ENCODE data around the gene RHOBTB1.

RHOBTB1 gene

GRCh38 chr10:60828489-60828852 is 115.5 kb downstream of the RHOBTB1 start:
- intact Hi-C loops (cut with DNase I), result no loop called here
- DNase-seq, result no peak

GRCh38 chr10:60827791-60828488 is 116.0 kb downstream of the RHOBTB1 start:
- no peak for DNase-seq
- intact Hi-C loops (cut with DNase I), result no loop called here

GRCh38 chr10:60825520-60825919 is 118.5 kb downstream of the RHOBTB1 start:
- no peak for DNase-seq
- intact Hi-C loops (cut with DNase I), result no loop called here

- intact Hi-C loops (cut with DNase I), result no loop called here
Observed at GRCh38 chr10:60823324-60823723, 120.7 kb downstream of the RHOBTB1 start.

GRCh38 chr10:60822809-60823208 is 121.2 kb downstream of the RHOBTB1 start:
- DNase-seq, result no peak
- intact Hi-C loops (cut with DNase I), result no loop called here

More at GRCh38 chr10:60823324-60823723, 120.7 kb downstream of the RHOBTB1 start:
- no peak for DNase-seq

GRCh38 chr10:60821656-60822055 is 122.3 kb downstream of the RHOBTB1 start:
- intact Hi-C loops (cut with DNase I), result no loop called here

GRCh38 chr10:60820093-60820754 is 123.8 kb downstream of the RHOBTB1 start:
- intact Hi-C loops (cut with DNase I), result no loop called here
- DNase-seq, result no peak

More at GRCh38 chr10:60821656-60822055, 122.3 kb downstream of the RHOBTB1 start:
- DNase-seq, result no peak
